Endothelial cell (in vitro differentiated cells): ENCODE results near the gene SMIM35. TPM values are rescaled to one million over a fixed set of nuclear protein-coding genes. Genes with fewer than 3 reads are reported as not detected.

Source experiments
- DNase-seq: peaks from one replicate; pipeline ENCODE4 v3.0.0; 2021; ENCODE audit warnings: low spot score
- H3K27ac Mint-ChIP-seq: one replicate; pipeline ENCODE4 v1.8.0; 2021; ENCODE audit warnings: mixed read lengths, inconsistent platforms; ENCODE audit not compliant: unreplicated experiment
- H3K27me3 Mint-ChIP-seq: one replicate; pipeline ENCODE4 v1.8.0; 2021; ENCODE audit warnings: mild to moderate bottlenecking, moderate library complexity, mixed read lengths, inconsistent platforms; ENCODE audit not compliant: unreplicated experiment
- H3K36me3 Mint-ChIP-seq: one replicate; pipeline ENCODE4 v1.8.0; 2021; ENCODE audit warnings: mild to moderate bottlenecking, low read depth, mixed read lengths, inconsistent platforms; ENCODE audit not compliant: unreplicated experiment
- H3K4me1 Mint-ChIP-seq: one replicate; pipeline ENCODE4 v1.8.0; 2021; ENCODE audit warnings: mild to moderate bottlenecking, mixed read lengths, inconsistent platforms; ENCODE audit not compliant: unreplicated experiment
- H3K4me3 Mint-ChIP-seq: one replicate; pipeline ENCODE4 v1.8.0; 2021; ENCODE audit warnings: mild to moderate bottlenecking, mixed read lengths, inconsistent platforms; ENCODE audit not compliant: unreplicated experiment
- H3K9me3 Mint-ChIP-seq: one replicate; pipeline ENCODE4 v1.8.0; 2021; ENCODE audit warnings: mixed read lengths, inconsistent platforms; ENCODE audit not compliant: unreplicated experiment
- total RNA-seq: library from RNA; stranded (reverse); fragmentation: NEBNext Ultra II Directional; extraction: Animal tissue kit (Norgen Biotek cat#: 25700); gene quantifications from one replicate; pipeline ENCODE4 v1.2.1, GENCODE V29; 2021; ENCODE audit not compliant: unreplicated experiment
- TF ChIP-seq, protein P1 (sequence below): fragments of 200-600 bp; sonication (generic); IDR thresholded peaks from one replicate; pipeline ENCODE4 v1.5.0; 2021; ENCODE audit warnings: antibody characterized with exemption; ENCODE audit not compliant: unreplicated experiment

SMIM35 gene
- total RNA-seq, 1 donor from 2014 or later: not detected

DNA sequence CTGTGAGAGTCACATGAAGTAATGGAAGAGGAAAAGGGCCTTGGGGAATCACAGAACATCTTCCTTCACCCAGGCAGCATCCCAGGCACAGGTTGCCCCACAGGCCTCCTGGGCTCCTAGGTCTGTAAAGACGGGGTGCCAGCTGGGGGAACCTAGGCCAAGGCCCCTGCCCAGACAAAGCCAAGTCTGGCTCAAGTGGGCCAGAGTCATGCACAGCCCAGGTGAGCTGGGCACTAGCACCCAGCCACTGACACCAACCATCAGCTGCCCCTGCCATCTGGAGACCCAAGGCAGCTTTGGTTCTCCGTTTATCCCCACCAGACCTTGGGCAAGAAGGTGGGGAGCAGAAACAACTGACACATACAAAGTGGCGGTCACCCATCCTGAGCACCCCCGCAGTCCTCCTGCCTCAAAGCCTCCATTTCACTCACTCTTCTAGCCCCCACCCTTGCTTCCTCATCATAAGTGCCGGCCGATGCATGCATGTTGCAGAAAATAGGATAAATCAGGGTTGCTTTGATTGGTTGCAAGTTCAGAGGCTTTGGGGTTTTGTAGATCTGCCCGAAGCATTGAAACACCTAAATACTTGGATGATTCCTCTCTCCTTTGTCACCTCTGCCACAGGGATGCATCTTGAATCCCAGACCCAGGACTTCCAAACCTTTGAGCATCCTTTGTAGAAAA is 36.4 kb downstream of the SMIM35 start:
- Mint-ChIP-seq H3K9me3 (no peaks in the 10 kb centered on the region), H3K27ac (no peak overlapping the region), H3K36me3 (no peaks in the 10 kb centered on the region), H3K4me1 (peaks cover 6% of the 10 kb centered on the region), H3K27me3 (peaks cover 3% of the 10 kb centered on the region), H3K4me3 (no peak overlapping the region)
- no peak for DNase-seq
- TF ChIP-seq, protein P1, sequence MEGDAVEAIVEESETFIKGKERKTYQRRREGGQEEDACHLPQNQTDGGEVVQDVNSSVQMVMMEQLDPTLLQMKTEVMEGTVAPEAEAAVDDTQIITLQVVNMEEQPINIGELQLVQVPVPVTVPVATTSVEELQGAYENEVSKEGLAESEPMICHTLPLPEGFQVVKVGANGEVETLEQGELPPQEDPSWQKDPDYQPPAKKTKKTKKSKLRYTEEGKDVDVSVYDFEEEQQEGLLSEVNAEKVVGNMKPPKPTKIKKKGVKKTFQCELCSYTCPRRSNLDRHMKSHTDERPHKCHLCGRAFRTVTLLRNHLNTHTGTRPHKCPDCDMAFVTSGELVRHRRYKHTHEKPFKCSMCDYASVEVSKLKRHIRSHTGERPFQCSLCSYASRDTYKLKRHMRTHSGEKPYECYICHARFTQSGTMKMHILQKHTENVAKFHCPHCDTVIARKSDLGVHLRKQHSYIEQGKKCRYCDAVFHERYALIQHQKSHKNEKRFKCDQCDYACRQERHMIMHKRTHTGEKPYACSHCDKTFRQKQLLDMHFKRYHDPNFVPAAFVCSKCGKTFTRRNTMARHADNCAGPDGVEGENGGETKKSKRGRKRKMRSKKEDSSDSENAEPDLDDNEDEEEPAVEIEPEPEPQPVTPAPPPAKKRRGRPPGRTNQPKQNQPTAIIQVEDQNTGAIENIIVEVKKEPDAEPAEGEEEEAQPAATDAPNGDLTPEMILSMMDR: no peak

DNA sequence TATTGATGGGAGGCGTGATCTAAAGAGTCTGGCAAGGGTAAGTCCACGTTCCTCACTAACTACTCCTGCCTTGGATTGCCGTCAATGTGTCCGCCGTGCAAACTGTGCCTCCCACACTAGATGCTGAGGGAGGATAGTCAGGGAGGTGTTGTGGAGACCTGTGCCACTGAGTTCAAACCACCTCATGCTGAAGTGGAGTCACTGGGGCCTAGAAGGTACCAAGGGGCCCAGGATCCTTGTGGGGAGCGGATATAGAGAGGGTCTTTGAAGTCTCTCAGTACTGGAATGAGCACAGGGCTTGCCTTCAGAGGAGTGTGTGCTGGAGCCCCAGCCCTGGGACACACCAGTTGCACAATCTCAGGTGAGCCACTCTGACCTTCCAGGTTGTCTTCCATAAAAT is 37.0 kb downstream of the SMIM35 start:
- peaks cover 3% of the 10 kb centered on the region for H3K27me3 Mint-ChIP-seq
- TF ChIP-seq, protein P1: no peak
- no peak for DNase-seq
- no peaks in the 10 kb centered on the region for H3K9me3 Mint-ChIP-seq
- no peak overlapping the region for H3K27ac Mint-ChIP-seq
- H3K4me1 Mint-ChIP-seq: peaks cover 6% of the 10 kb centered on the region
- no peak overlapping the region for H3K4me3 Mint-ChIP-seq
- H3K36me3 Mint-ChIP-seq: no peaks in the 10 kb centered on the region

DNA sequence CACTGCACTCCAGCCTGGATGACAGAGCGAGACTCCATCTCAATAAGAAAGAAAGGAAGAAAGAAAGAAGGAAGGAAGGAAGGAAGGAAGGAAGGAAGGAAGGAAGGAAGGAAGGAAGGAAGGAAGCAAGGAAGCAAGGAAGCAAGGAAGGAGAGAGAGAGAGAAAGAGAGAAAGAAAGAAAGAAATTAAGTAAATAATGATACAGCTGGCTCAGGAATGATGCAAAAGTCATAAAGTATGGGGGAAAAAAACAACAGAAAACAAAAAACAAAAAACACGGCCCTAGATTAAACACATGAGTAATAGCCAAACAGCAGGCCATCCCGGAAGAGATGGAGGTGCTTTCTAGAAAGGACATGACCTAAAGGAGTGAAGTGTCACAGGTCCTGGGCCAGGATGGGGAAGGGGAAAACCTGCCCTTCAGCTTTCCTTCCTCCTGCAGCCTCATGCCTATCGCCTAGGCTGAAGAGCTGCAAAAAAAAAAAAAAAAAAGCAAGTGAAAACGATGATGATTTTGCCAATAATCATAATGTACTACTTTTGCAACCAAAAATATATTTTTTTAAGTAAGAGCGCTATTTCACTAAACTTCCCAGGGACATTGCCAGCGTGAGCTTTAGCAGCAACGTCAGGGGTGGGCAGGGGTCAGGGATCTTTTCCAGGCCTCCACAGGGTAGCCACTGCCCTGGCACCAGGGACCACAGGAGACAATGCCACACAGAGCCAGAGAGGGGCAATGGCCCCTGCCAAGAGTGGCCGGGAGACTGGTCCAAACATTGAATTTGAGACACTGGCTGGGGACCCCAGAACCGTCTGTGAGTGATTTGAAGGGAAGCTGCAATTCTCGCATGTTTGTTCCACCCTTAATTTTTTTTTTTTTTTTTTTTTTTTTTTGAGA is 38.0 kb downstream of the SMIM35 start:
- no peak overlapping the region for H3K27ac Mint-ChIP-seq

DNA sequence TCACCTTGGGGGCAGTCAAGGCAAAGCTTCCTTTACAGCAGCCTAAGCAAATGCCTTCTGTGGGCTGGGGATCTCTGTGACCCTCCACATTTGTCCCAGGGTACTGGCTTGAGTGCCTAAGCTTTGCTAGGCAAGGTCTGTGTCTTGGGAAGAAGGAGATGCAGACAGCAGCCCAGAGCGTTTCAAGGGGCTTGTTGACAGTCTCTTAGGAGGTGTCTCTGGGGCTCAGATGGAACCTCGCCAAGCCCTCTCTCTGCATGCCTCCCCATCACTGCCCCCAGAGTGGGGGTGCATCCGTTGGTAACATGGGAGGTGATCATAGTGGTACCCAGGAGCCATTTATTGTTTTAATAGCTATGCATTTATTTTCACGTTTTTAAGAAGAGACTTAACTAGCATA is 39.0 kb downstream of the SMIM35 start:
- H3K4me1 Mint-ChIP-seq: peaks cover 6% of the 10 kb centered on the region
- H3K9me3 Mint-ChIP-seq: no peaks in the 10 kb centered on the region
- no peaks in the 10 kb centered on the region for H3K36me3 Mint-ChIP-seq
- peaks cover 1% of the 10 kb centered on the region for H3K27me3 Mint-ChIP-seq
- no peak for DNase-seq
- H3K27ac Mint-ChIP-seq: no peak overlapping the region
- no peak overlapping the region for H3K4me3 Mint-ChIP-seq
- TF ChIP-seq, protein P1: no peak

More for the DNA sequence above, 38.0 kb downstream of the SMIM35 start:
- H3K4me3 Mint-ChIP-seq: no peak overlapping the region
- no peak for DNase-seq
- H3K36me3 Mint-ChIP-seq: no peaks in the 10 kb centered on the region
- peaks cover 6% of the 10 kb centered on the region for H3K4me1 Mint-ChIP-seq
- H3K27me3 Mint-ChIP-seq: peaks cover 3% of the 10 kb centered on the region
- TF ChIP-seq, protein P1: no peak
- H3K9me3 Mint-ChIP-seq: no peaks in the 10 kb centered on the region
